DMS79 treated with DMSO at 0.1 percent for 48 hours (cell line): ENCODE measurements around the gene LMX1B.

Experiments
- DNase-seq: peaks from one replicate; lab custom pipeline; 2025; lab: John Stamatoyannopoulos, UW

LMX1B gene

GRCh38 chr9:126604059-126605055 lies 9.4 kb upstream of the LMX1B start:
- no peak for DNase-seq

DNA sequence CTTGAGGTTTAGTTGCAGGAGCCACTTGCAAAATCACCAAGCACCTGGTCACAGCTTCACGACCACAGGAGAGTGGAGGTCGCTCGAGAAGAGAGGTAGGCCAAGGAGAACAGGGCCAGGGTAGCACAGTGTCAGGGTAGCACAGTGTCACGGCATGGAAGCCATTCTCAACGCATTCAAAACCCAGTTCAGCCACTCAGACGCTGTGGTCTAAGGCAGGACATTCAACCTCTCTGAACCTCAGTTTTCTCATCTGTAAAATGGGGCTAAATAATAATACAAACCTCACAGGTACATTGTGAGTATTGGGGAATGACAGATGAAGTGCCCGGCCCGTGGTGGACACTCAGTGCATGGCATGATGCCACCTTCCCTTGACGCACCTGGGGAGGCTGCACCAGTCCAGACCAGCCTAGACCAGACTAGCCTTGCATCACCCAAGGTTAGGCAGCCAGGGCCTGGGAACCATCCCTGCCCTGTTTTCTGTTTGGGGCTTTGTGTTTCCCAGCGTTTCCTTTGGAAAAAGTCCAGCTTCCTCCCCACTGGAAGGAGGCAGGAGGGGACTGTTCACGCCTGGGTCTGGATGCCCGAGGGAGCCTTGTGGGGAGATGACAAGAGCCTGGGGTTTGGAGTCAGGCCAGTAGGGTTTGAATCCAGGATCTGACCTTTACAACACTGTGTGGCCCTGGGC lies 7.8 kb upstream of the LMX1B start:
- DNase-seq = no peak

DNA sequence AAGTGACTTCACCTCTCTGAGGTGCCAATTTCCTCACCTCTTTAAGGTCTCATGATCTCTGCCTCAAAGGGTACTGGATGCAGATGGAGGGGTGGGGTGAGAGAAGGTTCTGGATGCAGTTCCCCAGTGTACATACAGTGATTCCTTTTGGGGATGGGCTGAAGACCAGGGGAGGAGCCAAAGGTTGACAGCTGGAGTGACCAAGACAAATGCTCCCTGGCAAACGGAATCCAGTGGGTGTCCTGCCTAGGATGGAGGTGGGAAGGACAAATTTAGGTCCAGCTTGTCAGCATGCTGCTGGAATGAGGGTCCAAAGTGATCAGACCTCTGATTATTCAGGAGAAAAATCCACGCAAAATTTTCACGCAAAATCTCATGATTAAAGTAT lies 7.3 kb upstream of the LMX1B start:
- no peak for DNase-seq

DNA sequence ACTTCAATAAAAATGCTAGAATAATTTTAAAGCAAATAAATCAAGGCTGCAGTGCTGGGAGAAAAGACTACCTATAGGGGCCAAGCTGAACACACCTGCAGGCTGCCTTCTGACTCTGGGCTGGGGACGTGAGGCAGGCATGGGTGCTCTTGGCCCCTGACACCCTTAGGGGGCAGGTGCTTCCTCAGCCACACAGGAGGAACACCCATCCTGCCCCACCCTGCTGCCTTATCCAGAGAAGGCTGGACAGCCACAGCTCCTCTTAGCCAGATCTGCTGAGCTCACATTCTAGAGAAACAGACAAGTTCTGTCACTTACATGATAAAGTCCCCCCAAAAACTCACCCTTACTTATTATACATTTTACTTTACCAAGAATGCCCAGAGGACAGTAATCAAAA lies 6.6 kb upstream of the LMX1B start:
- DNase-seq = no peak

DNA sequence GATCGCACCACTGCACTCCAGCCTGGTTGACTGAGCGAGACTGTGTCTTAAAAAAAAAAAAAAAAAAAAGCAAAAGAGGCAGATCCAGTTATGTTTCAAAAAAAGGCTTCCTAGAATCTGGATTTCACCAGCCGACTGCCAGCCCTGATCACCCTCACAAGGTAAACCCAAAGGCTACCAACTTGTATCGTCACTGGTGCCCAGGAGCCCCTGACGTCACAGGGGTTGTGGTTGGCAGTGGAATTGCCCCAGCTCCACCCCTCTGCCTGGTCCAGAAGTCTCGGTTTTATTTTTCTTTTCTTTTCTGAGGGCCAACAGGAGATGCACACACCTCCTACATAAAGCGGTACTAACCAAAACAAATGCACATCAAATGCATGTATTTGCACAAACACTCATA lies 6.0 kb upstream of the LMX1B start:
- no peak for DNase-seq

DNA sequence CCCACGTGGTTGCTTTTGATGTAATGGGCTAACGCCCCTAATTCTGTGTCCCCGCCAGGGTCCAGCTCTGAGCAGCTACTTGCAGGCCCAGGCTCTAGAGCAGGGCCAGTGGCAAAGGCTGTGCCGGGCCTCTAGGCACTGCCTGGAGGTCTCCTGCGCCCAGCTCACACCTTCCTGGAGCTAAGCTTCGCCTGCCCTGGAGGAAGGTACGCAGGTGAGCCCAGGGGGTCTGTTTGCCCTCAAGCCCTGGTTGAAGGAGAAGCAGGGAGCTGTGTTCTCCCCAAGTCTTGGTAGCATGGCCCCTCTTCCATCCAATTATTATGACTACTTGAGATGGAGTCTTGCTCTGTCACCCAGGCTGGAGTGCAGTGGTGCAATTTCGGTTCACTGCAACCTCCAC lies 5.2 kb upstream of the LMX1B start:
- no peak for DNase-seq

DNA sequence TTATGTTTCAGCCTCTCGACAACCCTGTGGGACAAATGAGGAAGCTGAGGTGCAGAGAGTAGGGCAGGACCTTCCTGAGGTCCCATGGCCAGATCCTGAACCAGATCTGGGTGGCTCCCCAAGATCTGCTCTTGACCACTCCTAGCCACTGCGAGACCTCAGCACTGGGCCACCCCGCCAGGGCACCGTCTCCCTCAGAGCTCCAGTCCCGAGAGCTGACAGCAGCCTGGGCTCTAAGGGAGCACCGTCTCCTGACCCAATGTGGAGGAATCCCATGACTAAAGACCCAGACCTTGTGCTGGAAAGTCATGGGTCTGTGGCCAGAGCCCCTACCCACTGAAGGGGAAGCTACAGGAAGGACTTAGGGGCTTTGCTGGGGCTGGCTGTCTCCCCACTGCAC lies 4.5 kb upstream of the LMX1B start:
- no peak for DNase-seq

DNA sequence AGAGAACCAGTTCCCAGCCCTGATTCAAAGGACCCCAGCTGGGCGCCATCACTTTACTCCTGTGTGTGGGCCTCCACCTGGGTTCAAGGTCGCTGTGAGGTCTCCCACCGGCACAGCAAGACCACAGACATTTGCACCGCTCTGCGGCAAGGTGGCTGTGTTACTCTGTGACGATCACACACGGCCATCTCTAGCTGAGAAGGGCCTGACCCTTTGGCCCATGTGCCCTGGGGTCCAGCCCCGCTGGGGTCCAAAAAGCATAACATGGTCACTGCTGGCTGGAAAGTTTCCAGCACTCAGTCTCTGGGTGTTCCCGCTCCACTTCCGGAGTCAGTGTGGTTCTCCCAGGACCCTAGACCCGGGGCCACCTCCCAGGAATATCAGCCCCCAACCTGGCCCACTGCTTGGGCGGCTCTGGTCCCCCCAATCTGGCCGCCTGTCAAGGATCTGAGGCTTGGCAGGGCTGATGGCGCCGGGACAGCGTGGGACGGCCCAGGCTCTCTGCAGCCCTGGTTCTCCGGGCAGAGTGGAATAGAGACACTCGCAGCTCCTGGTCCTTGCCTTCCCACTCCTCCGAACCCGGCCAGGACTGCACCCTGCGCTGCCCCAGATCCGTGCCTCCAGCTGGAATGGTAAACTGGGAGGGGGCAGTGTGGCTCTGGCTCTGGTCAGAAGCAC lies 3.9 kb upstream of the LMX1B start:
- DNase-seq = no peak

GRCh38 chr9:126611193-126611591 lies 2.5 kb upstream of the LMX1B start:
- DNase-seq = no peak

- peak; percentile 32 for DNase-seq
These were observed 2.0 kb upstream of the LMX1B start for GRCh38 chr9:126611592-126612325.

DNA sequence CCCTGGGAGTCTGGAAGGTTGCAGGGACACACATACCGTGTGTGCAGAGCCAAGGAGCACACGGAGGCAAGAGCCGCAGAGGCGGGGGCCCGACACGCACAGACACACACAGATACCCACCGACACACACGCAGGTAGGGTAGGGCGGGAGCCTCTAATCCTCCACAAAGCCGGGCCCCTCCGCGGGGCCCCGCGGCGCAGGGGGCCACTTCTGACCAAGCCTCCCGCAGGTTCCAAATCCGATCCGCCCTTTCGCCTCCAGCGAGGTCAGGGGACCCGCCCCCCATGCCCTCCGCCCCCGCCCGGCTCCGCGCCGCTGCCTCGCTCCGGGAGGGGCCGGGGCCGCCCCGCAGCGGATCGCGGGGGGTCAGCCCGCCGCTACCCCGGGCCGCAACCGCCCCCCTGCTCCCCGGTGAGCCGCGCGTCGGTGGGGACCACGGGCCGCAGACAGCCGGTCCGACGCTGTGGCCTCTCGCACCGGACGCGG lies 1.4 kb upstream of the LMX1B start:
- no peak for DNase-seq

- DNase-seq = no peak
These were observed 701 bp upstream of the LMX1B start for GRCh38 chr9:126612813-126613641.

DNA sequence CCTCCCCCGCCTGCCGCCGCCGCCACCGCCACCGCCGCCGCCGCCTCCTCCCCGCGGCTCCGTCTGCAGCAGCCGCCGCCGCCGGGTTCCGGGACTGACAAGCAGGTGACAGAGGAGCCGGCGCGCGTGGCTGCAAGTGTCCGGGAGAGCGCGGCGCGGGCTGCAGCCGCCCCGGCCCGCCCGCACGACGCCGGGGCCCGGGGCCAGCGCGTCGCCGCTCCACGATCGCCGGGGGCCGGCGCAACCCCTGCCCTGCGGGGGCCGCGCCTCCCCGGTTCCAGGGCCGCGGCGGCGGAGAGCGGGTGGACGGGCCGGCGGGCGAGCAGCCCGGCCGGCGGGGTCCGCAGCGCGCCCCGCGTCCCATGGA lies 343 bp downstream of the LMX1B start:
- no peak for DNase-seq

GRCh38 chr9:126614455-126615244 lies 922 bp downstream of the LMX1B start:
- no peak for DNase-seq

GRCh38 chr9:126615245-126615790 lies 1.6 kb downstream of the LMX1B start:
- peak; percentile 22 for DNase-seq

DNA sequence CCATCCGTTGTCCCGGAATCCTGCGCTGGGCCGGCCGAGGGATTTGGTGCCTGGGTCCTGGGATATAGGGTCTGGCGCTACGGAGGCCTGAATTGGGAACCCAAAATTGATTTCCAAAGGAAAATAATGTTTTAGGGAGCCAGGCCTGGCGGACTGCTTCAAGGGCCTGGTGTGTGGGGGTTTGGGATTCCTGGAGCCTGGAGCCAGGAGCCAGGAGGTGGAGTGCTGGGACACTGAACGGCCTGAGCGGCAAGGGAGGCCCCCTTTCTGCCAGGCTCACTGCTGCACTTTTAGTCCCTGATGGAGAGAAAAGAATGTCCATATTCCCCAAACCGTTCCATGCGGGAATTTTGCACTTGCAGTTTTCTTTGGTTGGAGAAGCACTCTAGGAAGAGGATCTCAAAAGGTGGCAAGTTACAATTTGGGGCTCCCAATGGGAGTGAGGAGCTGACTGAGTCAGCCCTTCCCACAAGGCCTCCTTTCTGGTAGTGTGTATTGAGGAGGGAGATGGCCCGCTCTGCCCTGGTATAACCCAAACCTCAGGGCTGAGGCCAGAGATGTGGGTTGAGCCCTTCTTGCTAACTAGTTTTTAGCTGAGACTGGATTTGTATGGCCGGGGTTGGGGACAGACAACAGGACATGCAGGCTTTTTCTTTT lies 2.2 kb downstream of the LMX1B start:
- DNase-seq = no peak

DNA sequence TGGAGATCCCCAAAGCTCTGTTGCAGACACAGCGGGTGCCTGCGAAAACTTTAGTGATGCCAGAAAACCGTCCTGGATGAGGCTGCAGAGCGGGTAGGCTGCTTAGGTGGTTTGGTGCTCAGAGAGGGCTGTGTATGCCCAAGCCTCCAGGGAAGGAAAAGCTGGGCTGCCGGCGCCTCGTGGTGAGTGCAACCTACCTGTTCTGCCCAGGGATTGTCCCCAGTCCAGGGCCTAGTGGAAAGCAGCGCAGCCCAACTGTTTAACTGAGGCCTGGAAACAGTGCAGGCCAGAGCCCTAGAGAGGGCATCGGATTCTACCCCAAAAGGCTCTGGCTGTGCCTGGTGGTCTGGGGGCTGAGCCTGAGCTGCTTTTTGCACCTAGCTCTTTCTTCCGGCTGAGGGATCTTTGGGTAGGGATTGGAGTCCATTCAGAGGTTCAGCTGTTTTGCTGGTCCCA lies 2.8 kb downstream of the LMX1B start:
- DNase-seq = no peak

GRCh38 chr9:126617003-126617822 lies 3.5 kb downstream of the LMX1B start:
- DNase-seq = no peak

GRCh38 chr9:126617823-126618165 lies 4.1 kb downstream of the LMX1B start:
- no peak for DNase-seq
